Tibial nerve (tissue), 4 donors: ENCODE measurements around the gene NCK1. TPM values are rescaled to one million over a fixed set of nuclear protein-coding genes. Genes with fewer than 3 reads are reported as not detected.

ENCODE experiments used
- DNase-seq, 2 donors: peaks; one replicate each; pipeline ENCODE4 v3.0.0-alpha.2; 2019; ENCODE audit warnings: low spot score in 2 of 2
- H3K27ac ChIP-seq, 4 donors: fragments of 200-600 bp; sonication (generic) in 3 of 4; one replicate each; pipeline ENCODE4 v1.5.1; 2017 to 2019; ENCODE audit warnings: mild to moderate bottlenecking in 1 of 4
- H3K27me3 ChIP-seq, 2 donors: fragments of 200-600 bp; sonication (generic) in 1 of 2; one replicate each; pipeline versions ENCODE4 v1.5.1 to v1.6.0; 2017 to 2019
- H3K36me3 ChIP-seq, 3 donors: fragments of 200-600 bp; sonication (generic); one replicate each; pipeline ENCODE4 v1.5.1; 2018 to 2019
- H3K4me1 ChIP-seq, 4 donors: fragments of 200-600 bp; sonication (generic) in 3 of 4; one replicate each; pipeline ENCODE4 v1.5.1; 2017 to 2019
- H3K4me3 ChIP-seq, 4 donors: fragments of 200-600 bp; sonication (generic) in 3 of 4; one replicate each; pipeline ENCODE4 v1.5.1; 2017 to 2019; ENCODE audit warnings: mild to moderate bottlenecking in 1 of 4, moderate library complexity in 1 of 4
- H3K9me3 ChIP-seq, 4 donors: fragments of 200-600 bp; sonication (generic) in 3 of 4; one replicate each; pipeline ENCODE4 v1.5.1; 2017 to 2019
- CTCF ChIP-seq, 5 experiments: fragments of 200-600 bp in 3 of 5; fragments of 450-650 bp in 2 of 5; sonication (generic) in 3 of 5; IDR thresholded peaks; one replicate each; pipeline ENCODE4 v1.5.1; 2016 to 2019; ENCODE audit warnings: antibody characterized with exemption in 5 of 5, mild to moderate bottlenecking in 3 of 5, moderate library complexity in 2 of 5
- EP300 ChIP-seq, 2 donors: sonication (generic); formaldehyde crosslinking; IDR thresholded peaks; one replicate each; pipeline ENCODE4 v1.6.1; 2017; ENCODE audit warnings: antibody characterized with exemption in 2 of 2, mild to moderate bottlenecking in 1 of 2
- POLR2A ChIP-seq, 2 donors: fragments of 450-650 bp; IDR thresholded peaks; one replicate each; pipeline ENCODE4 v1.6.1; 2017; ENCODE audit warnings: antibody characterized with exemption in 2 of 2, mild to moderate bottlenecking in 2 of 2, moderate library complexity in 2 of 2
- WGBS, 2 donors: methylation state at CpG; one replicate each; pipeline ENCODE4 v1.1.5; 2018; 5-methylcytosine and 5-hydroxymethylcytosine counted together
- total RNA-seq, 4 donors: library from RNA; depleted of rRNA; stranded (reverse); fragments of >200 nt; gene quantifications; one replicate each; pipeline ENCODE4 v1.1.0, GENCODE V29; 2016

The NCK1 gene
- total RNA-seq, 4 donors from 2014 or later: 34.8 to 100 (median 42.2) TPM

GRCh38 chr3:136928240-136928639 lies 66.2 kb downstream of the NCK1 start:
- Histone ChIP-seq H3K4me1 (peaks cover 0 to 54% (median 23%) of the 10 kb centered on the region in 4 donors), H3K27ac (peak overlapping the region in 1 of 4 donors; percentile 23), H3K4me3 (no peak overlapping the region), H3K9me3 (no peaks in the 10 kb centered on the region), H3K36me3 (peaks cover 0 to 8% (median 0%) of the 10 kb centered on the region in 3 donors), H3K27me3 (no peaks in the 10 kb centered on the region)
- TF ChIP-seq POLR2A (IDR thresholded peaks at IDR 0.05): no peak
- TF ChIP-seq EP300 (IDR thresholded peaks at IDR 0.05): no peak
- no peak for TF ChIP-seq CTCF (IDR thresholded peaks at IDR 0.05)
- no peak for DNase-seq

GRCh38 chr3:136929977-136930670 lies 68.1 kb downstream of the NCK1 start:
- Histone ChIP-seq H3K9me3 (no peaks in the 10 kb centered on the region), H3K4me3 (peak overlapping the region in 3 of 4 donors; percentile 7 to 37 (median 7)), H3K27me3 (no peaks in the 10 kb centered on the region), H3K27ac (peak overlapping the region in 3 of 4 donors; percentile 17 to 80 (median 71)), H3K4me1 (peaks cover 0 to 55% (median 23%) of the 10 kb centered on the region in 4 donors), H3K36me3 (peaks cover 0 to 16% (median 0%) of the 10 kb centered on the region in 3 donors)
- WGBS, 2 donors: 25 to 27% methylated on average over 4 of the region's 4 CpGs
- TF ChIP-seq POLR2A (IDR thresholded peaks at IDR 0.05) (no peak), EP300 (IDR thresholded peaks at IDR 0.05) (peak in 1 of 2 donors; percentile 55), CTCF (IDR thresholded peaks at IDR 0.05) (no peak)
- DNase-seq: peak; percentile 46 to 75

- no peak for DNase-seq
- H3K9me3 ChIP-seq: no peaks in the 10 kb centered on the region
- no peaks in the 10 kb centered on the region for H3K27me3 ChIP-seq
- 74 to 79% methylated on average over 4 of the region's 4 CpGs for WGBS, 2 donors
- H3K4me3 ChIP-seq: peak overlapping the region in 2 of 4 donors; percentile 7 to 37
- TF ChIP-seq POLR2A (IDR thresholded peaks at IDR 0.05) (no peak), CTCF (IDR thresholded peaks at IDR 0.05) (no peak), EP300 (IDR thresholded peaks at IDR 0.05) (no peak)
- peaks cover 0 to 46% (median 23%) of the 10 kb centered on the region in 4 donors for H3K4me1 ChIP-seq
- peak overlapping the region in 3 of 4 donors; percentile 17 to 80 (median 71) for H3K27ac ChIP-seq
- H3K36me3 ChIP-seq: peaks cover 0 to 24% (median 0%) of the 10 kb centered on the region in 3 donors
Measured at GRCh38 chr3:136931606-136932005, 69.6 kb downstream of the NCK1 start.

- H3K36me3 ChIP-seq: peaks cover 0 to 26% (median 0%) of the 10 kb centered on the region in 3 donors
- H3K27me3 ChIP-seq: no peaks in the 10 kb centered on the region
- no peak for TF ChIP-seq CTCF (IDR thresholded peaks at IDR 0.05)
- no peak for TF ChIP-seq EP300 (IDR thresholded peaks at IDR 0.05)
- no peak for TF ChIP-seq POLR2A (IDR thresholded peaks at IDR 0.05)
- H3K9me3 ChIP-seq: peaks cover 0 to 4% (median 0%) of the 10 kb centered on the region in 4 donors
- no peak overlapping the region for H3K4me3 ChIP-seq
- peak overlapping the region in 2 of 4 donors; percentile 50 to 71 for H3K27ac ChIP-seq
- DNase-seq: no peak
- 76 to 84% methylated on average over 1 of the region's 1 CpG for WGBS, 2 donors
- peaks cover 0 to 48% (median 23%) of the 10 kb centered on the region in 4 donors for H3K4me1 ChIP-seq
Measured at GRCh38 chr3:136932523-136932922, 70.5 kb downstream of the NCK1 start.
